Immature natural killer cell (primary cell): ENCODE data around the gene HSD3B7. TPM values are rescaled to one million over a fixed set of nuclear protein-coding genes. Genes with fewer than 3 reads are reported as not detected.
A peak's percentile ranks its signal among the peaks of the same experiment; 100 is the strongest.
"Not testable (repeated sequence)": the region's sequence is repeated elsewhere in the genome, so short reads cannot be mapped to it uniquely, and the experiment has no call there.

Experiments
- DNase-seq, 3 donors: peaks; one replicate each; pipeline ENCODE4 v3.0.0; 2022; ENCODE audit warnings: mixed read lengths in 1 of 3
- H3K27ac Mint-ChIP-seq, 6 donors: one replicate each; pipeline ENCODE4 v1.8.0; 2020; ENCODE audit warnings: mixed read lengths in 6 of 6, mild to moderate bottlenecking in 5 of 6, inconsistent platforms in 4 of 6, moderate library complexity in 3 of 6
- H3K27me3 Mint-ChIP-seq, 3 donors: one replicate each; pipeline ENCODE4 v1.8.0; 2020 to 2021; ENCODE audit warnings: low read depth in 3 of 3, mild to moderate bottlenecking in 3 of 3, mixed read lengths in 3 of 3, moderate library complexity in 3 of 3, inconsistent platforms in 1 of 3
- H3K36me3 Mint-ChIP-seq, 3 donors: one replicate each; pipeline ENCODE4 v1.8.0; 2020; ENCODE audit warnings: mixed read lengths in 3 of 3, inconsistent platforms in 2 of 3, mild to moderate bottlenecking in 2 of 3
- H3K4me1 Mint-ChIP-seq, 2 donors: one replicate each; pipeline ENCODE4 v1.8.0; 2020; ENCODE audit warnings: inconsistent platforms in 2 of 2, mild to moderate bottlenecking in 2 of 2, mixed read lengths in 2 of 2, moderate library complexity in 1 of 2
- H3K4me3 Mint-ChIP-seq, 5 donors: one replicate each; pipeline ENCODE4 v1.8.0; 2020; ENCODE audit warnings: mild to moderate bottlenecking in 5 of 5, mixed read lengths in 5 of 5, inconsistent platforms in 3 of 5, moderate library complexity in 3 of 5
- H3K9me3 Mint-ChIP-seq, 6 donors: one replicate each; pipeline ENCODE4 v1.8.0; 2020; ENCODE audit warnings: mild to moderate bottlenecking in 6 of 6, mixed read lengths in 6 of 6, inconsistent platforms in 4 of 6, moderate library complexity in 3 of 6
- polyA plus RNA-seq, 3 donors: library from polyadenylated mRNA; unstranded; fragments of 300-500 nt; fragmentation: Illumina TruSeq; gene quantifications; one replicate each; pipeline ENCODE4 v1.2.3, GENCODE V29; 2021

The HSD3B7 gene
- not detected for polyA plus RNA-seq

DNA sequence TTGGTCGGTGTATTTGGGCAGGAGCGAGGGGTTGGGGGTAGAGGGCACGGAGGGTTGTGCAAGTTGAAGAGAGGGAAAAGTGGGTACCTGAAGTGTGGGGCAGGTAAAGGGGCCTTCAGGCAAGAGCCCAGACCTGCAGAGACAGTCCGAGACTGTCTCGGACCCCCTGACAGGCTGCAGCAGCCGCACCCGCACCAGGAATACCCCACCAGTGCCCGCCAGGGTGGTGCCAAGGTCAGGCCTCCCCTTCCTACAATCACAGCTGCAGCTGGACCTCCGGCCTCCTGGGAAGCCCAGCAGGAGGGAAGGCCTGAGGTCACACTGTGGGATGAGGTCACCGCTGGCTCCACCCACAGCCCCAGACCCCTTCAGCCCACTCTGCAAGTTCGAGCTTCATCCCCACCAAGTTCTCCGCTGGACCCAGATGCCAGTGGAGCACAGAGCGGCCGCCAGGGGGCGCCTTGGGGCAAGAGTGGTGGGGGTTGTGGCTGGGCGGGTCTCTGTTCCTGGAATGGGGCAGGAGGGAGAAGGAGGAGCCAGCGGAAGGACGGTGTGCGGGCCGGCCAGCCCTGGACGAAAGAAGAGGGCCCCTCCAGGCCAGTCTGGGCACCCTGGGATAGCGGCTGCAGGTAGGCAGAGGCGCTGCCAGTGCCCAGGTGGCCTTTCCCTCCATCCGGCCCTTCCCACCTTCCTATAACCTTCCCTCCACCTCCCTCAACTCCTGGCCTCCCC lies at the start of gene HSD3B7:
HSD3B7 (plus strand) TSS at position 539 of the 732 bp plus-strand sequence. CDS start 452 bp downstream, outside the sequence.
- DNase-seq = peak; percentile 70 to 74 (median 70)
- no peak within 1 kb of the TSS for H3K4me3 Mint-ChIP-seq
- no peaks in the 10 kb centered on the region for H3K36me3 Mint-ChIP-seq
- H3K27me3 Mint-ChIP-seq = peaks cover 0 to 4% (median 3%) of the 10 kb centered on the region in 3 donors
- no peak within 1 kb of the TSS for H3K27ac Mint-ChIP-seq
- H3K4me1 Mint-ChIP-seq = no peaks in the 10 kb centered on the region
- H3K9me3 Mint-ChIP-seq = no peaks in the 10 kb centered on the region

GRCh38 chr16:30937692-30938091 lies 47.3 kb upstream of the HSD3B7 start:
- H3K9me3 Mint-ChIP-seq = no peaks in the 10 kb centered on the region

DNA sequence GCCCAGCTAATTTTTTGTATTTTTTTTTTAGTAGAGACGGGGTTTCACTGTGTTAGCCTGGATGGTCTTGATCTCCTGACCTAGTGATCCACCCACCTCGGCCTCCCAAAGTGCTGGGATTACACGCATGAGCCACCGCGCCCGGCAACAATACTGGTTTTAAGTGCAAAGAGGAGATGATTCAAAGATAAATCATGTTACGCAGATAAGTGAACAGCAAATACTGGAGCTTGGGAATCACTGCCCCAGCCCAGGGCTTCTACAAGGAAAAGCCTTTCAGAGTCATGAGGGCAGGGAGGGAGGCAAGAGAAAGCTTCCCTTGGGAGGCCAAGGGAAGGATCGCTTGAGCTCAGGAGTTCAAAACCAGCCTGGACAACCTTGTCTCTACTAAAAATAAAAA lies 45.4 kb upstream of the HSD3B7 start:
- not testable (repeated sequence) for H3K9me3 Mint-ChIP-seq, H3K27ac Mint-ChIP-seq, H3K27me3 Mint-ChIP-seq, H3K4me3 Mint-ChIP-seq, DNase-seq
- Mint-ChIP-seq H3K36me3 (peaks cover 0 to 11% (median 4%) of the 10 kb centered on the region in 3 donors), H3K4me1 (peaks cover 21 to 28% of the 10 kb centered on the region in 2 donors)

More at GRCh38 chr16:30937692-30938091, 47.3 kb upstream of the HSD3B7 start:
- peaks cover 0 to 2% (median 0%) of the 10 kb centered on the region in 3 donors for H3K27me3 Mint-ChIP-seq
- H3K27ac Mint-ChIP-seq = peak overlapping the region in 1 of 6 donors; percentile 27
- DNase-seq = no peak
- peaks cover 0 to 11% (median 0%) of the 10 kb centered on the region in 3 donors for H3K36me3 Mint-ChIP-seq
- peaks cover 17 to 19% of the 10 kb centered on the region in 2 donors for H3K4me1 Mint-ChIP-seq
- H3K4me3 Mint-ChIP-seq = no peak overlapping the region

DNA sequence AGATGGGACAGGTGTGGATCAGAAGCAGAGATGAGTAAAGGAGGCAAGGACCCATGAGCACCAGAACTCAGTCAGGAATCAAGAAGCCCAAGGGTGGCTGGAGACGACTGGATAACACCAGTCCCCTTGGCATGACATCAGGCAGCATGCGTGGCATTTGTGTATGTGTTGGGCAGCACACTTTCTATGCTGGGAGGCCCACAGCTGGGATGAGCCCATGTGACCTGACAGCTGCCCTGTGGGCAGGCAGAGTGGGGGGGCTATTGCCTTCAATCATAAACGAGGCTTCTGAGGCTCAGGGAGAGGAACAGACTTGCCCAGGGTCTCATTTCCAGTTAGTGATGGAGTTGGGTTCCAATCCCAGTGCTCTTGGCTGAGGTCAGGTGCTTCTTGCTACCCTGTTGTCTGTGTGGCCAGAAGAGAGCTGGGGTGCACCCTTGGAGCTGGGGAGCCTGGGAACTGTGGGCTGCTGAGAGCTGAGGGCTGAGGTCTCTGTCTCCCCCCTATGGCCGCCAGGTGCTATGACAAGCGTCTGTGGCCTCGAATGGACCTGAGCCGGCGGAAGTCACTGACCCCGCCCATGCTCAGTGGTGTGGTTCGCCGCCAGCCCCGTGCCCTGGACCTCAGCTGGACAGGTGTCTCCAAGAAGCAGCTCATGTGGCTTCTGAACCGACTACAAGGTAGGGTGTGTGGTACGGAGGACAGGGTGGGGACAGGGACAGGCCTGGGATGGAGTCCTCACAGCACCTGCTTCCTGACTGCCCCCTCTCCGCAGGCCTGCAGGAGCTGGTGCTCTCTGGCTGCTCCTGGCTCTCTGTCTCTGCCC lies 43.2 kb upstream of the HSD3B7 start:
- peaks cover 0 to 2% (median 0%) of the 10 kb centered on the region in 3 donors for H3K27me3 Mint-ChIP-seq
- H3K9me3 Mint-ChIP-seq = no peaks in the 10 kb centered on the region
- peak; percentile 75 to 79 (median 78) for DNase-seq
- H3K36me3 Mint-ChIP-seq = peaks cover 0 to 5% (median 0%) of the 10 kb centered on the region in 3 donors
- peaks cover 25 to 29% of the 10 kb centered on the region in 2 donors for H3K4me1 Mint-ChIP-seq
- peak overlapping the region; percentile 74 to 83 (median 81) for H3K4me3 Mint-ChIP-seq
- H3K27ac Mint-ChIP-seq = peak overlapping the region in 5 of 6 donors; percentile 77 to 83 (median 80)

GRCh38 chr16:30942426-30942806 lies 42.6 kb upstream of the HSD3B7 start:
- Mint-ChIP-seq H3K9me3 (no peaks in the 10 kb centered on the region), H3K36me3 (peaks cover 0 to 5% (median 0%) of the 10 kb centered on the region in 3 donors), H3K4me1 (peaks cover 25 to 29% of the 10 kb centered on the region in 2 donors), H3K27ac (peak overlapping the region in 5 of 6 donors; percentile 48 to 80 (median 68)), H3K27me3 (peaks cover 0 to 2% (median 0%) of the 10 kb centered on the region in 3 donors), H3K4me3 (peak overlapping the region; percentile 74 to 83 (median 81))
- DNase-seq = no peak

- peaks cover 23 to 33% of the 10 kb centered on the region in 2 donors for H3K4me1 Mint-ChIP-seq
- H3K27ac Mint-ChIP-seq = peak overlapping the region in 3 of 6 donors; percentile 41 to 70 (median 46)
- H3K36me3 Mint-ChIP-seq = peaks cover 0 to 5% (median 0%) of the 10 kb centered on the region in 3 donors
- no peak overlapping the region for H3K4me3 Mint-ChIP-seq
- DNase-seq = no peak
- H3K9me3 Mint-ChIP-seq = no peaks in the 10 kb centered on the region
- H3K27me3 Mint-ChIP-seq = peaks cover 0 to 2% (median 0%) of the 10 kb centered on the region in 3 donors
Measured at GRCh38 chr16:30944352-30944751, 40.7 kb upstream of the HSD3B7 start.

- Mint-ChIP-seq H3K9me3 (no peaks in the 10 kb centered on the region), H3K27ac (peak overlapping the region in 1 of 6 donors; percentile 6), H3K4me1 (peaks cover 34 to 37% of the 10 kb centered on the region in 2 donors), H3K4me3 (peak overlapping the region in 4 of 5 donors; percentile 30 to 73 (median 40)), H3K36me3 (peaks cover 0 to 5% (median 0%) of the 10 kb centered on the region in 3 donors), H3K27me3 (peaks cover 0 to 3% (median 2%) of the 10 kb centered on the region in 3 donors)
- DNase-seq = no peak
Measured at GRCh38 chr16:30946671-30947540, 38.1 kb upstream of the HSD3B7 start.

DNA sequence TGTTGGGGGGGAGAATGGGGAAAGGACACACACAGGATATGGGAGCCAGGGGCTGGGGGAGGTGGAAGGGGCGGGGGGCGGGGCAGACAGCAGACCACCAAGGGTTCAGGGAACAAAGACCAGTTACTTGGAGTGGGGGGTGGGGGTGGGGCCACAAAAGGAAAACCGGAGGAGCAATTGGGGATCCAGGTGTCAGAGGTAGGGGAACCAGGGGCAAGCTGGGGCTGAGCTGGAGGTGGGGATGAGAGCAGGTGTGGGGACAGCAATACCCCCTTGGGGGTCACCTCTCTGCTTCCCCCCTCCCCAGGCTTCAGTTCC lies 37.5 kb upstream of the HSD3B7 start:
- no peak overlapping the region for H3K4me3 Mint-ChIP-seq
- H3K9me3 Mint-ChIP-seq = no peaks in the 10 kb centered on the region
- peaks cover 0 to 3% (median 0%) of the 10 kb centered on the region in 3 donors for H3K27me3 Mint-ChIP-seq
- no peak overlapping the region for H3K27ac Mint-ChIP-seq
- peaks cover 29 to 35% of the 10 kb centered on the region in 2 donors for H3K4me1 Mint-ChIP-seq
- no peak for DNase-seq
- H3K36me3 Mint-ChIP-seq = peaks cover 0 to 5% (median 0%) of the 10 kb centered on the region in 3 donors

DNA sequence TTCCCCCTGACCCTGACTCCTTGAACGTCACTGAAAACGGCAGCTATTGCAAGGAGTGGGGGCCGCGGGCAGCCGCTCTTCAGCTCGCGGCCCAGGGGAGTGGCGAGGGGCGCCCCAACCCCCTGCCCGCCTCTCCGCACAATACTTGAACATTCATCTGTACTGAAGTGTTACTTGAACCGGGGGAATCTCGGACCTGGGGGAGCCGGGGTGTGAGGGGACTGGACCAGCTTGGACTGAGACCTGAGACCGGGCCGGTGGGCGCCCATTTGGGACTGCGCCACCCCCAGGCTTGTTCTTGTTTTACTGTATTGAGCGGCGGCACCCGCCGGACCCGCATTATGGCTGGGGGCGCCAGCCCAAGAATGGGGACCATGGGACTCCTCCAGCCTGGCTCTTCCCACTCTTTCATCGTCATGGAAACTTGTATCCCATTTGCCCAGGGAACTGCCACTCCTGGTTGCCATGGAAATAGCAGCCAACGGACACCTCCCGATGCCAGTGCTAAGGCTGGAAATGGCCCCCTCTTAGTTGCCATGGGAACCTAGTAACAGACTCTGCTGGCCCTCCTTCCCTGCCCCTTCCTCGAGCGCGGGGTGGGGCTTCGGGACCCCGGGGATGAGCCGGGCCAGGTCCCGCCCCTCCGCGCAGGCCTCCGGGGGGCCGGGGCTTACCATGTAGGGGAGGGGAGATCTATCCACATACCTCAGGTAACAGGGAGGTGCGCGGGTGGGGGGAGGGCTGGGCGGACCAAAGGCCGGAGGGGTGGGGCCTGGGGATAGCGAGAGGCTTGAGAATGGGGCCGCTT lies 36.9 kb upstream of the HSD3B7 start:
- H3K27me3 Mint-ChIP-seq = peaks cover 0 to 3% (median 0%) of the 10 kb centered on the region in 3 donors
- no peaks in the 10 kb centered on the region for H3K9me3 Mint-ChIP-seq
- peak overlapping the region in 2 of 5 donors; percentile 17 to 57 for H3K4me3 Mint-ChIP-seq
- peak overlapping the region in 1 of 6 donors; percentile 71 for H3K27ac Mint-ChIP-seq
- H3K4me1 Mint-ChIP-seq = peaks cover 24 to 30% of the 10 kb centered on the region in 2 donors
- H3K36me3 Mint-ChIP-seq = peaks cover 0 to 5% (median 0%) of the 10 kb centered on the region in 3 donors
- DNase-seq = peak in 2 of 3 donors; percentile 17 to 22

- Mint-ChIP-seq H3K27ac (peak within 1 kb of the TSS; percentile 80 to 94 (median 89)), H3K4me3 (peak within 1 kb of the TSS; percentile 94 to 96 (median 95)), H3K36me3 (peaks cover 0 to 5% (median 0%) of the 10 kb centered on the region in 3 donors), H3K9me3 (no peaks in the 10 kb centered on the region), H3K4me1 (peaks cover 26 to 30% of the 10 kb centered on the region in 2 donors), H3K27me3 (peaks cover 0 to 3% (median 0%) of the 10 kb centered on the region in 3 donors)
- peak; percentile 36 to 41 (median 39) for DNase-seq
Measured at GRCh38 chr16:30948667-30949649, 36.0 kb upstream of the HSD3B7 start, which contains the start of gene ORAI3. TSS of gene ORAI3 (plus strand) at chr16:30949068. CDS start at chr16:30949290, 222 bp downstream.
